ENCODE measurements around the gene RASGRP1.

RASGRP1 gene

DNA sequence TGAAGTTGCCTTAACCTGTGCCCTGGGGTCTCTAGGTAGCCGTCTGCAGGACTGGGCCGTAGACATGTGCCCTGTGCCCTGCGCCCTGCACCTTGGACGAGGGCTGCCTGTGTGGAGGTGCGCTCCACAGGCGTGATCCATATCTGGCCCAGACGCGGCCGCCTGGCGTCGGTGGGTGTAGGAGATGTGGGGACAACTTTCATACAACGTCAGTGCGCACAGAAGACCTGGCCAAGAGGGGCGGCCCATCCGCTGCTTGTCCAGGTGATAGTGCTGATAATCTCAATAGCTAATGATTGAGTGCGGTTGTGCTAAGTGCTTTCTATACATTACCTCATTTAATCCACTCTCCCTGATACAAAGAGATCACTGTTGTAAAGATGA lies 665 bp upstream of the RASGRP1 start:
- no peak for TF ChIP-seq BACH2 (CRISPR knock-in tag; IDR thresholded peaks at IDR 0.05; ENCODE audit: borderline replicate concordance)
- no peak for TF ChIP-seq ZNF70 (CRISPR knock-in tag; IDR thresholded peaks at IDR 0.05)
- no peak for TF ChIP-seq ESRRG (CRISPR knock-in tag; IDR thresholded peaks at IDR 0.05)
- TF ChIP-seq GLIS3 (CRISPR knock-in tag; IDR thresholded peaks at IDR 0.05), result no peak
- no peak for TF ChIP-seq RARB (CRISPR knock-in tag; IDR thresholded peaks at IDR 0.05)
- no peak for TF ChIP-seq ISL1 (CRISPR knock-in tag; IDR thresholded peaks at IDR 0.05)
- TF ChIP-seq TOX (CRISPR knock-in tag; IDR thresholded peaks at IDR 0.05; ENCODE audit: borderline replicate concordance), result no peak
- ATAC-seq, result no peak

DNA sequence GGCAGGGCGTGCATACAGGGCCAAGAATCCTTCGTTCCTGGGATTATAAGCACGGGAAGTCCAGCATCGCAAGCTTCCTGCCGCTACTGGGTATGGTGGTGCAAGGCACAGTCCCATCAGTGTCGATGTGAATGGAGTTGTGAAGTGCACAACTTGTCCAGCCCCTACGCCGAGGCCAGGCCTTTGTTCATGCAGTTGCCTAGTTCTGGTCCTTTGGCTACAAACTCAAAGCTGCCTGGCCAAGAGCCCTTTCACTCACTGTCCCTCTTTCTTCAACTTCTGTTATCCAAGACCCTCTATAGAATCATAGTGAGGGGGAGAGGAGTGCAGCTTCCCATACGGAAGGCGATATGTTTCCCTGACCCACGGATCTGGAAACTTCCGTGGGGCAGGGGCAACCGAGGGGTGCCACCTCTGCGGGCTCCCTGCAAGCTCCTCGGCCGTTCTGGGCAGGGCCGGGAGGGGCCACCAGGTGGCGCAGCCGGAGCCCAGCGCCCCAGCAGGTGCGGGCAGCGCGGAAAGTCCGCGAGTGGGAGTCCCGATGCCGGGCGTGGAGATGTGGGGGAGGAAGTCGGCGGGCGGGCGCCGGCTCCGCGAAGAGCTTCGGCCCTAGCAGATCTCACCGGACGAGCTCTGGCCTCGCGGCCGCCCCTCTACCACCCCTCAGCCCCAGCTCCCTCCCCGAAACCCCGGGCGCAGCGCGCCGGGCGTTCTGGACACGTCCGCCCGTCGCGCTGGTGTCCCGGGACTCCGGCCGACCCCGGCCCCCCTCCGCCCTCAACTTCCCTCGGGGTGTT lies 693 bp downstream of the RASGRP1 start:
- peak; percentile 95 for ATAC-seq
- TF ChIP-seq ZFP3 (CRISPR knock-in tag; IDR thresholded peaks at IDR 0.05), result no peak
- TF ChIP-seq BACH2 (CRISPR knock-in tag; IDR thresholded peaks at IDR 0.05; ENCODE audit: borderline replicate concordance), result no peak
- TF ChIP-seq, protein P1, sequence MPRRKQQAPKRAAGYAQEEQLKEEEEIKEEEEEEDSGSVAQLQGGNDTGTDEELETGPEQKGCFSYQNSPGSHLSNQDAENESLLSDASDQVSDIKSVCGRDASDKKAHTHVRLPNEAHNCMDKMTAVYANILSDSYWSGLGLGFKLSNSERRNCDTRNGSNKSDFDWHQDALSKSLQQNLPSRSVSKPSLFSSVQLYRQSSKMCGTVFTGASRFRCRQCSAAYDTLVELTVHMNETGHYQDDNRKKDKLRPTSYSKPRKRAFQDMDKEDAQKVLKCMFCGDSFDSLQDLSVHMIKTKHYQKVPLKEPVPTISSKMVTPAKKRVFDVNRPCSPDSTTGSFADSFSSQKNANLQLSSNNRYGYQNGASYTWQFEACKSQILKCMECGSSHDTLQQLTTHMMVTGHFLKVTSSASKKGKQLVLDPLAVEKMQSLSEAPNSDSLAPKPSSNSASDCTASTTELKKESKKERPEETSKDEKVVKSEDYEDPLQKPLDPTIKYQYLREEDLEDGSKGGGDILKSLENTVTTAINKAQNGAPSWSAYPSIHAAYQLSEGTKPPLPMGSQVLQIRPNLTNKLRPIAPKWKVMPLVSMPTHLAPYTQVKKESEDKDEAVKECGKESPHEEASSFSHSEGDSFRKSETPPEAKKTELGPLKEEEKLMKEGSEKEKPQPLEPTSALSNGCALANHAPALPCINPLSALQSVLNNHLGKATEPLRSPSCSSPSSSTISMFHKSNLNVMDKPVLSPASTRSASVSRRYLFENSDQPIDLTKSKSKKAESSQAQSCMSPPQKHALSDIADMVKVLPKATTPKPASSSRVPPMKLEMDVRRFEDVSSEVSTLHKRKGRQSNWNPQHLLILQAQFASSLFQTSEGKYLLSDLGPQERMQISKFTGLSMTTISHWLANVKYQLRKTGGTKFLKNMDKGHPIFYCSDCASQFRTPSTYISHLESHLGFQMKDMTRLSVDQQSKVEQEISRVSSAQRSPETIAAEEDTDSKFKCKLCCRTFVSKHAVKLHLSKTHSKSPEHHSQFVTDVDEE (CRISPR knock-in tag; IDR thresholded peaks at IDR 0.05), result no peak
- TF ChIP-seq SNAI2 (CRISPR knock-in tag; IDR thresholded peaks at IDR 0.05), result no peak
- TF ChIP-seq ZNF565 (CRISPR knock-in tag; conservative IDR thresholded peaks at IDR 0.05; ENCODE audit: low read depth), result no peak
- TF ChIP-seq, protein P2, sequence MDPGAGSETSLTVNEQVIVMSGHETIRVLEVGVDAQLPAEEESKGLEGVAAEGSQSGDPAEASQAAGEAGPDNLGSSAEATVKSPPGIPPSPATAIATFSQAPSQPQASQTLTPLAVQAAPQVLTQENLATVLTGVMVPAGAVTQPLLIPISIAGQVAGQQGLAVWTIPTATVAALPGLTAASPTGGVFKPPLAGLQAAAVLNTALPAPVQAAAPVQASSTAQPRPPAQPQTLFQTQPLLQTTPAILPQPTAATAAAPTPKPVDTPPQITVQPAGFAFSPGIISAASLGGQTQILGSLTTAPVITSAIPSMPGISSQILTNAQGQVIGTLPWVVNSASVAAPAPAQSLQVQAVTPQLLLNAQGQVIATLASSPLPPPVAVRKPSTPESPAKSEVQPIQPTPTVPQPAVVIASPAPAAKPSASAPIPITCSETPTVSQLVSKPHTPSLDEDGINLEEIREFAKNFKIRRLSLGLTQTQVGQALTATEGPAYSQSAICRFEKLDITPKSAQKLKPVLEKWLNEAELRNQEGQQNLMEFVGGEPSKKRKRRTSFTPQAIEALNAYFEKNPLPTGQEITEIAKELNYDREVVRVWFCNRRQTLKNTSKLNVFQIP (CRISPR knock-in tag; IDR thresholded peaks at IDR 0.05; ENCODE audit: borderline replicate concordance, low read depth), result no peak
- TF ChIP-seq, protein P3, sequence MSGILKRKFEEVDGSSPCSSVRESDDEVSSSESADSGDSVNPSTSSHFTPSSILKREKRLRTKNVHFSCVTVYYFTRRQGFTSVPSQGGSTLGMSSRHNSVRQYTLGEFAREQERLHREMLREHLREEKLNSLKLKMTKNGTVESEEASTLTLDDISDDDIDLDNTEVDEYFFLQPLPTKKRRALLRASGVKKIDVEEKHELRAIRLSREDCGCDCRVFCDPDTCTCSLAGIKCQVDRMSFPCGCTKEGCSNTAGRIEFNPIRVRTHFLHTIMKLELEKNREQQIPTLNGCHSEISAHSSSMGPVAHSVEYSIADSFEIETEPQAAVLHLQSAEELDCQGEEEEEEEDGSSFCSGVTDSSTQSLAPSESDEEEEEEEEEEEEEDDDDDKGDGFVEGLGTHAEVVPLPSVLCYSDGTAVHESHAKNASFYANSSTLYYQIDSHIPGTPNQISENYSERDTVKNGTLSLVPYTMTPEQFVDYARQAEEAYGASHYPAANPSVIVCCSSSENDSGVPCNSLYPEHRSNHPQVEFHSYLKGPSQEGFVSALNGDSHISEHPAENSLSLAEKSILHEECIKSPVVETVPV (CRISPR knock-in tag; IDR thresholded peaks at IDR 0.05), result no peak
- no peak for TF ChIP-seq RARB (CRISPR knock-in tag; IDR thresholded peaks at IDR 0.05)
- no peak for TF ChIP-seq TOX (CRISPR knock-in tag; IDR thresholded peaks at IDR 0.05; ENCODE audit: borderline replicate concordance)
- no peak for TF ChIP-seq ZNF8 (CRISPR knock-in tag; IDR thresholded peaks at IDR 0.05)
- TF ChIP-seq, protein P4, sequence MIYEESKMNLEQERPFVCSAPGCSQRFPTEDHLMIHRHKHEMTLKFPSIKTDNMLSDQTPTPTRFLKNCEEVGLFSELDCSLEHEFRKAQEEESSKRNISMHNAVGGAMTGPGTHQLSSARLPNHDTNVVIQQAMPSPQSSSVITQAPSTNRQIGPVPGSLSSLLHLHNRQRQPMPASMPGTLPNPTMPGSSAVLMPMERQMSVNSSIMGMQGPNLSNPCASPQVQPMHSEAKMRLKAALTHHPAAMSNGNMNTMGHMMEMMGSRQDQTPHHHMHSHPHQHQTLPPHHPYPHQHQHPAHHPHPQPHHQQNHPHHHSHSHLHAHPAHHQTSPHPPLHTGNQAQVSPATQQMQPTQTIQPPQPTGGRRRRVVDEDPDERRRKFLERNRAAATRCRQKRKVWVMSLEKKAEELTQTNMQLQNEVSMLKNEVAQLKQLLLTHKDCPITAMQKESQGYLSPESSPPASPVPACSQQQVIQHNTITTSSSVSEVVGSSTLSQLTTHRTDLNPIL (CRISPR knock-in tag; IDR thresholded peaks at IDR 0.05; ENCODE audit: low read depth), result no peak

DNA sequence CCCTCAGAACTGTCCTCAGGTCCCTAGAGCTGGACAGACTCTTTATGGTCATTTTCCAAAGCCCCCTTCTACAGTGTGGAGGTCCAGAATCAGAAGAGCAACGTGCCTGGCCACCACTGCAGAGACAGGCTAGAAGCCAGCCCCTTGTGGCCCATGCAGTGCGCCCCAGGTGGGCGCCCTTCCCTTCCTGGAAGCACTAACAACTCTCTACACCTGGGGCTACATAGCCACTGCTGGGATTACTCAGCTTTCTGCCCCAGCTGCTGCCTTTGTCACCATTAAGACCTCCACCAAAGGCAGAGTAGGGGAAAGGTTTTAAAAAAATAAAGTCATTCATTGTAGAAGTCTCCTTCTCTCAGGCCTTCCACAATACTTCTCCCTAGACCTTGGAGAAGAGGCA lies 2.3 kb downstream of the RASGRP1 start:
- no peak for TF ChIP-seq BACH2 (CRISPR knock-in tag; IDR thresholded peaks at IDR 0.05; ENCODE audit: borderline replicate concordance)
- no peak for TF ChIP-seq ZC3H10 (CRISPR knock-in tag; IDR thresholded peaks at IDR 0.05)
- no peak for TF ChIP-seq ISL1 (CRISPR knock-in tag; IDR thresholded peaks at IDR 0.05)
- no peak for TF ChIP-seq ZNF70 (CRISPR knock-in tag; IDR thresholded peaks at IDR 0.05)
- no peak for TF ChIP-seq ZNF8 (CRISPR knock-in tag; IDR thresholded peaks at IDR 0.05)
- no peak for TF ChIP-seq TOX (CRISPR knock-in tag; IDR thresholded peaks at IDR 0.05; ENCODE audit: borderline replicate concordance)
- no peak for TF ChIP-seq ZFP3 (CRISPR knock-in tag; IDR thresholded peaks at IDR 0.05)
- no peak for TF ChIP-seq RARB (CRISPR knock-in tag; IDR thresholded peaks at IDR 0.05)
- TF ChIP-seq ARNTL (CRISPR knock-in tag; IDR thresholded peaks at IDR 0.05; ENCODE audit: borderline replicate concordance, low read depth), result no peak
- no peak for TF ChIP-seq OSR1 (CRISPR knock-in tag; IDR thresholded peaks at IDR 0.05)
- TF ChIP-seq ESRRG (CRISPR knock-in tag; IDR thresholded peaks at IDR 0.05), result no peak
- TF ChIP-seq ZFP30 (CRISPR knock-in tag; IDR thresholded peaks at IDR 0.05), result no peak
- no peak for TF ChIP-seq PPARA (CRISPR knock-in tag; IDR thresholded peaks at IDR 0.05; ENCODE audit: borderline replicate concordance)
- no peak for TF ChIP-seq CSDC2 (CRISPR knock-in tag; IDR thresholded peaks at IDR 0.05)
- ATAC-seq, result no peak

Data from SK-N-SH treated with all-trans-retinoic acid at 6 μM for 48 hours (cell line).